HG02970 (cell line): ENCODE data around the gene TMEM225.
"Not testable (repeated sequence)": the region's sequence is repeated elsewhere in the genome, so short reads cannot be mapped to it uniquely, and the experiment has no call there.

Source experiments
- ATAC-seq: cut with Tn5 transposase; IDR thresholded peaks from one replicate; pipeline ENCODE4 v1.9.1; 2021; ENCODE audit warnings: mild to moderate bottlenecking, moderate library complexity, moderate number of reproducible peaks; ENCODE audit not compliant: unreplicated experiment, low FRiP score

The TMEM225 gene, protein sequence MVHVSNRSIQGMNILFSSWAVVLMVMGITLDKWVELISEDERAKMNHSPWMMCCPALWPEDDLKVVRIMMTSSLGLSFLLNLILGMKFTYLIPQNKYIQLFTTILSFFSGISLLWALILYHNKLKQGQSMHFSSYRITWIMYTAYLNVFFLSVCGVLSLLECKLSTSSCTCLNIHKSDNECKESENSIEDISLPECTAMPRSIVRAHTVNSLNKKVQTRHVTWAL

GRCh38 chr11:123885570-123885969 is at the start of gene TMEM225:
Gene TMEM225 (minus strand): TSS chr11:123885670. CDS start chr11:123885425, 245 bp downstream.
- ATAC-seq = no peak

GRCh38 chr11:123924027-123924426 is 38.6 kb upstream of the TMEM225 start:
- no peak for ATAC-seq

- ATAC-seq = no peak
Observed at GRCh38 chr11:123920943-123921342, 35.5 kb upstream of the TMEM225 start.

DNA sequence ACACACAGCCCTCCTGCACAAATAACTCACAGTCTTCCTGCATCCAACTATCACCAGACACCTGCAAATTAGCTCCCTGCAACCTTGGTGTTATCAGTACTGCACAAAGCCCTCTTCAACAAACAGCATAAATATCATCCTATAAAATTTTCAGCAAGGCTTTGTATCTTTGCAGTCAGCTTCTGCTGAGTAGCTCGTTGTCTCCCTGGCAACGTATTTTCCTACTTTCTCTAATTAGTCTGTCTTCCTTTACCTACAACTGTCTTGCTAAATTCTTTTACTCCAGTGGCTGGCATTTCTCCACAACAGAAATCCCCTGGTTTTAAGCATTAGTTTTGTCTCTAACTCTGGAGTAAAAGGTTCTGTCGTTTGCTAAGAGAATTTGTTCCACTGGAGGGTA is 20.4 kb upstream of the TMEM225 start:
- no peak for ATAC-seq

GRCh38 chr11:123904932-123905331 is 19.5 kb upstream of the TMEM225 start:
- ATAC-seq = no peak

GRCh38 chr11:123903932-123904331 is 18.5 kb upstream of the TMEM225 start:
- ATAC-seq = no peak

DNA sequence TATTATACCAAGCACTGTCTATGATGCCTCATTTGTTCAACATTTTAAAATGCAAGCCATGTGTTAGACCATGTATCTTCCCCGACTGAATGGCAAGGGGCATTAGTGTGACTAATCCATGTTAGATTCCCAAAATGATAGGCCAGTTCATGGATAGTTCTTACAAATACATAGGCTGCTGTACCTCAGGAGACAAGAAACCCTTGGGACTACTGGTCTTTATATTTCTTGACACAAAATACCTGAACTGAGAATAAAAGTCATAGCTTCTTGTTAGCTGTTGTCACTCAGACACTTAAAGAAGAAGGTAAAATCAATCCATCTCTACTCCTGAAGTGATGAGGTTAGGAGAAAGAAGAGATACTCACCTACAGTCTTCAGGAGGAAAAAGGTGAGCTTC is 16.4 kb upstream of the TMEM225 start, which contains the start of gene OR8D4:
Gene OR8D4, plus strand, starts transcription at position 301 of the 400 bp plus-strand sequence. CDS start 4,265 bp downstream, outside the sequence.
- ATAC-seq = no peak

DNA sequence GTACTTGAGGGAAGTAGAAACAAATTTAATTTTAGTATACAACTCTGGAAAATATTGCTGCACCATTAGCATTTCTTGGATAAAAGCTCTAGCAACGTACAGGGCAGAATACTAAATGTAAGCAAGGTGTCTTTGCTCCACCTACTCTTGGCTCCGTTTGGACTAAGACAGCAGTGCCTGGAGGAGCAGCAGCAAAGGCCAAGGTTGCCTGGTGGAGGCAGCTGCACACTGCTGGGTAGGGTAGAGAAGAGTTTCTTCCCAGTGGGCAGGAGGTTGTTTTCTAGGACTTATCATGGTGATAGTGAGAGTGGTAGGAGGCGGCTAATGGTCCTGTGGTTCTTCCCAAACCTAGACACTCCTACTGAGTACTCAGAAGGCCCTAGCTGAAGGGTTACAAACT is 14.3 kb upstream of the TMEM225 start:
- ATAC-seq = no peak

- no peak for ATAC-seq
Observed at GRCh38 chr11:123892031-123892430, 6.6 kb upstream of the TMEM225 start.

DNA sequence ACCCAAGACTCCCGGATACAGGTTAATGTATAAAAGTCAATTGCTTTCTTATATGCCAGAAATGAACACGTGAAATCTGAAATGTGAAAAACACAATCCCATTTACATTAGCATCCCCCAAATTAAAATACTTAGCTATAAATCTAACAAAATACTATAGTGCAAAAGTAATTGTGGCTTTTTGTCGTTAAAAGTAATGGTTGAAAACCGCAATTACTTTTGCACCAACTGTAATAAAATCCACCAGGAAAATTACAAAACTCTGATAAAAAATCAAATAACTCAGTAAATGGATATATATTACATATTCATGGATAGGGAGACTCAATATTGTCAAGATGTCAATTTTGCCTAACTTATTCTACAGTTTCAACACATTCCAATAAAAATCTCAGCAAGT is 4.6 kb downstream of the TMEM225 start:
- ATAC-seq = no peak

DNA sequence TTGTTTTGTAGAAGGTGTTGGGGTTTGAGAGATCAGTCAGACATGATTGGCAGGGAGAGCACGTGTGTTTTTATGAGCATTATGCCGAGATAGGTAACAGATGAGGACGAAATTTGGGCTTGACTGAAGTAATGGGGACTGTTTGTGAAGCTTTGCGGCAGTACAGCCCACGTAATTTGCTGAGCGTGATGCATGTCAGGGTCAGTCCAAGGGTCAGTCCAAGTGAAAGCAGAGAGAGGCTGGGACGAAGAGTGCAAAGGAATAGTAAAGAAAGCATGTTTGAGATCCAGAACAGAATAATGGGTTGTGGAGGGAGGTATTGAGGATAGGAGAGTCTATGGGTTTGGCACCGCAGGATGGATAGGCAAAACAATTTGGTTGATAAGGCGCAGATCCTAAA is 17.7 kb downstream of the TMEM225 start:
- not testable (repeated sequence) for ATAC-seq

GRCh38 chr11:123865293-123865692 is 20.2 kb downstream of the TMEM225 start:
- not testable (repeated sequence) for ATAC-seq

GRCh38 chr11:123859731-123860130 is 25.7 kb downstream of the TMEM225 start:
- ATAC-seq = no peak

DNA sequence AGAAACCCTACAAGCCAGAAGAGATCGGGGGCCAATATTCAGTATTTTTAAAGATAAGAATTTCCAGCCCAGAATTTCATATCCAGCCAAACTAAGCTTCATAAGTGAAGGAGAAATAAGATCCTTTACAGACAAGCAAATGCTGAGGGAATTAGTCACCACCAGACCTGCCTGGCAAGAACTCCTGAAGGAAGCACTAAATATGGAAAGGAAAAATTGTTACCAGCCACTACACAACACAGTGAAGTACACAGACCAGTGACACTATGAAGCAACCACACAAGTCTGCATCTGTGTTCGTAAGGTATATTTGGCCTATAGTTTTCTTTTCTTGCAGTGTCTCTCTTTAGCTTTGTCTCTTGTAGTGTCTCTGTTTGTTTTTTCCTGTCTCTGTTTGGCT is 29.0 kb downstream of the TMEM225 start:
- ATAC-seq = no peak

DNA sequence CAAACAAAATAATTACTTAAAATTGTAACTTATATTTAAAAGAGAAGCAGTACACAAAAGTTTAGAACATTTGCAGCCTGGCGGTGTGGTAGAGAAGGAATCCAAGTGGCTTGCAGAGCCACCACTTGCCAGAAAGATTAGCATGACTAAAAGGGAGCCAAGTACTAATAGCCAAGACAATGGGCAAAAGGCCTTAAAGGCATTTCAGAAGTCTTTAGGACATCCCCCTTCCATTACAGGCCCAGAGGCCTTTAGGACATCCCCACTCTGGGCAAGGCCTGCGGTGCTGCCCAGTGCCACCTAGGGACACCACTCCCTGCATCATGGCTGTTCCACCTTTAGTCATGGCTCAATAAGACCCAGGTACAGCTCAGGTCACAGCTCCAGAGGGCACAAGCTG is 32.4 kb downstream of the TMEM225 start:
- ATAC-seq = no peak

DNA sequence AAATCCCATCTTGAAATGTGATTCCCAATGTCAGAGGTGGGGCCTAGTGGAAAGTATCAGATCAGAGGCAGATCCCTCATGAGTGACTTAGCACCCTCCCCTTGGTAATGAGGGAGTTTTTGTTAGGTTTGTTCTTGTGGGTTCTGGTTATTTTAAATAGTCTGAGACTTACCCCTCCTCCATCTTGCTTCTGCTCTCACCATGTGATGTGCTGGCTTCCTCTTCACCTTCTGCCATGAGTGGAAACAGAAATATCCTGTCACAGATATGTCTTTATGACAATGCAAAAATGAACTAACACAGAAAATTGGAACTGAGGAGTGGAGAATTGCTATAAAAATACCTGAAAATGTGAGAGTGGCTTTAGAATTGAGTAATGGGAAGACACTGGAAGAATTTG is 33.1 kb downstream of the TMEM225 start:
- ATAC-seq = no peak

GRCh38 chr11:123851110-123851509 is 34.4 kb downstream of the TMEM225 start:
- ATAC-seq = no peak

- ATAC-seq = no peak
Observed at GRCh38 chr11:123841174-123841573, 44.3 kb downstream of the TMEM225 start.

DNA sequence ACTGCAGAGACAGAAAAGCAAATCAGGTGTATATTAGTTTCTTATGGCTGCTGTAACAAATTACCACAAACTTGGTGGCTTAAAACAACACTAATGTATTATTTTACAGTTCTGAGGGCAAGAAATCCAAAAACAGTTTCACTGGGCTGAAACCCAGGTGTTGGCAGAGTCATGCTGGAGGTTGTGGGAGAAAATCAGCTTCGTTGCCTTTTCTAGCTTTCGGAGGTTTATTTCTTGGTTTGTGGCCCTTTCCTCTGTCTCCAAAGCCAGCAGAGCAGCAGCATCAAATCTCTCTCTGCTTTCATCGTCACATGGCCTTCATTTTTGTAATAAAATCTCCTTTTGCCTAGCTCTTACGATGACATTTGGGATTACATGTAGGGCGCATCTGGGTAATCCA is 46.3 kb downstream of the TMEM225 start:
- no peak for ATAC-seq

- no peak for ATAC-seq
Observed at GRCh38 chr11:123838659-123839058, 46.8 kb downstream of the TMEM225 start.

- ATAC-seq = no peak
Observed at GRCh38 chr11:123838199-123838598, 47.3 kb downstream of the TMEM225 start.

DNA sequence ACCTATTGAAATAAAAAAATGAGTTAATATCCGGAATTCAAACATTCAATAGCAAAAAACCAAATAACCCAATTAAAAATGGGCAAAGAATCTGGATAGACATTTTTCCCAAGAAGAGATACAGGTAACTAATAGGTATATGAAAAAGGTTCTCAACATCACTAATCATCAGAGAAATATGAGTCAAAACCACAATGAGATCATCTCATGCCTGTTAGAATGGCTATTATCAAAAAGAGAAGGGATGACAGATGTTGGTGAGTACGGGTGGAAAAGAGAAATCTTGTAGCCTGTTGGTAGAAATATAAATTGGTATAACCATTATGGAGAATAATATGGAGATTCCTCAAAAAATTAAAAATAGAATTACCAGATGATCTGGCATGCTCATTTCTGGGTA is 52.4 kb downstream of the TMEM225 start:
- no peak for ATAC-seq
